BLaER1 (cell line): ENCODE data around the gene ERGIC2.

Source experiments
- H3K27ac ChIP-seq: shearing (Covaris generic); formaldehyde crosslinking; 2 replicates; pipeline ENCODE4 v1.8.1; 2022
- H3K27me3 ChIP-seq: shearing (Covaris generic); formaldehyde crosslinking; 2 replicates; pipeline ENCODE4 v1.8.1; 2022
- H3K36me3 ChIP-seq: shearing (Covaris generic); formaldehyde crosslinking; 2 replicates; pipeline ENCODE4 v1.8.1; 2022
- H3K4me1 ChIP-seq: shearing (Covaris generic); formaldehyde crosslinking; 2 replicates; pipeline ENCODE4 v1.8.1; 2022
- H3K4me2 ChIP-seq: shearing (Covaris generic); formaldehyde crosslinking; 2 replicates; pipeline ENCODE4 v1.8.1; 2022
- H3K4me3 ChIP-seq: shearing (Covaris generic); formaldehyde crosslinking; 2 replicates; pipeline ENCODE4 v1.8.1; 2022
- H3K9ac ChIP-seq: shearing (Covaris generic); formaldehyde crosslinking; 2 replicates; pipeline ENCODE4 v1.8.1; 2022
- H3K9me3 ChIP-seq: shearing (Covaris generic); formaldehyde crosslinking; 2 replicates; pipeline ENCODE4 v1.8.1; 2022
- H4K20me1 ChIP-seq: shearing (Covaris generic); formaldehyde crosslinking; 2 replicates; pipeline ENCODE4 v1.8.1; 2022
- Cebpa-rat ChIP-seq: shearing (Covaris generic); IDR thresholded peaks from 2 replicates; pipeline ENCODE4 v1.8.1; 2022

Gene ERGIC2

DNA sequence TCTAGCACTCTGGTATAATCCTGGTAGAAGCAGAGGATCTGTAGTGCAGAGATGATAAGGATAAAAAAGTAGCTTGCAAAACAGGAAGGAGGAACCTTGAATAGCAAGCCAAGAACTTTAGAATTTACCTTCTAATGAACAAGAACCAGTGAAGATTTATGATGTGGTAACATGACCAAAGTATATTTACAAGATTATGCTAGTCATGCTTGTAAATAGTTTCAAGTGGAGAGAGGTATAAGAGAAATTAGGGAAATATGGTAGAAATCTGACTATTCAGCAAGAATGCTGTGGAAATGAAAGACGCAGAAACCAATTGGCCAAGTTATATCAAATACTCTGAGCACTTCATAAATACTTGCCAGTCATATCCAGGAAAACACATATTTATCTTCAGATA, 47.8 kb downstream of the ERGIC2 start:
- Histone ChIP-seq H3K27ac (no peak overlapping the region), H3K9ac (no peak overlapping the region), H3K27me3 (no peaks in the 10 kb centered on the region), H3K4me1 (peaks cover 6% of the 10 kb centered on the region), H3K4me3 (no peak overlapping the region), H3K36me3 (peaks cover 13% of the 10 kb centered on the region), H3K9me3 (no peaks in the 10 kb centered on the region), H4K20me1 (no peaks in the 10 kb centered on the region), H3K4me2 (no peak overlapping the region)
- TF ChIP-seq Cebpa-rat: no peak

DNA sequence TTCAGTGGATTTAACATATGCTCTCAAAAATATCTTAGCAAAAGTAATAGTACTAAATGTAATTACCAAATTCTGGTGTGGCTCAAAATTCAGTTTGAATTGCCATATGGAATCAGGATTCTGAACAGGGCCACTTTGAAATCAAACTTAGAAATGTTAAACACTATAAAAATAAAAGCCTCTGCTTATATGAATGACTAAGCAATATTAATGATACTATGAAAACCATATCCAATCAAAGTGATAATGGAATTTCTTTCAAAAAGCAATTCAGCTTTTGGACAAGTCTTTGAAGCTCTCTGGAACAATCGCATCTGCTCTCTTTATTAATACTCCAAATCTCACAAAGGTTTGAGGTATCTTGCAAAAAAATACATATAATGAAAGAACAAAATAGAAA, 51.6 kb downstream of the ERGIC2 start:
- H3K9ac ChIP-seq: no peak overlapping the region
- H3K27me3 ChIP-seq: no peaks in the 10 kb centered on the region
- TF ChIP-seq Cebpa-rat: no peak
- no peaks in the 10 kb centered on the region for H4K20me1 ChIP-seq
- H3K9me3 ChIP-seq: no peaks in the 10 kb centered on the region
- H3K36me3 ChIP-seq: peaks cover 10% of the 10 kb centered on the region; the same call in 1 of the 2 replicates
- no peak overlapping the region for H3K4me3 ChIP-seq
- no peak overlapping the region for H3K4me2 ChIP-seq
- no peaks in the 10 kb centered on the region for H3K4me1 ChIP-seq
- no peak overlapping the region for H3K27ac ChIP-seq

DNA sequence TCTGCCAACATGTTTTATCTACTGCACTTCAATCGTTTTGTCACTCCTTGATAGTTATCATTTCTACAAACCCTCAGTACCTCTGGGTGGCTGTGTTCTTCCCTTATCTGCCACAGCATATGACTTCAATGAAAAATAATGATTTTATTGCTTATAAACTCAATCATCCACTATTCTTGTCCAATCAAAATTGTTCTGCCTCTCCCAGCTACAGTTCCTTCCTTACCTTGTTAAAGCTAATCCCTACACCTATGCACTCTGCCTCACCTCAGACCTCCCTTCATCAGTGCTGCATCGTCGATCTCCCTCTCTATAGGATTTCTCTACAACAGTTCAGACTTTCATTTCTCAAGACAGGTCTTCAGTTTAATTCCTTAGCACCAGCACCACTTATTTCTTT, 58.8 kb downstream of the ERGIC2 start:
- H3K9ac ChIP-seq: no peak overlapping the region
- H3K9me3 ChIP-seq: peaks cover 22% of the 10 kb centered on the region
- no peak for TF ChIP-seq Cebpa-rat

DNA sequence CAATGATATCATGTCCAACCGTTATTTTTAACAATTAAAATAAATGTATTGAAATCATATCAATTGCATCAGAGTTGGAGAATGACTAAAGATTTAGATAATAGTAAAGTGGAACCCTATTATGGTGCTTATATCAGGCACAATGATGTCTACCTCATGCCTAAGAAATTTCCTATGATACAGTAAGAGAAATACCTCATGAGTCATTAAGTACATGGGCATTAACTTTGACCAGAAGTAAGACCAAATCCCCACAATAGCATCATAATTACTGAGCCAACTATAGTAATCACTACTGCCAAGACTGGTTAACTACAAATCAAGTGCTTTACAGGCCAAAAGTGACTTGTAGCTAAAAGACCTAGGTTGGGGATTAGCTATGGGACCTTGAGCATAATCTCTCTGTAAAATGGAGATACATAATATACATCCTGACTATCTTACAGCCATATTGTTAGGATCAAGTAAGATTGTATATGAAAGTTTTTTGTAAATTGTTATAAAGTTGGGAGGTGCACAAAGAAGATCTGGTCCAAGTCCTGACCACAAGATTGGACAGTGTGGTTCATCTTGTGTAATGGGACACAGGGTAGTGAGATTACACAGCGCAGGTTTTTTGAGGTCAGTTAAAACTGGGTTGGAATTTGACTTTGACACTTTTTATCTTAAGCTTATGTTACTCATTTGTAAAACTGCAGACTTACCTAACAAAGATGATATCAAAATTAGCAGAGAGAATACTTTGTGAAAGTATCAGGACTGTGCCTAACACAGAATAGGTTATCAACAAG, 60.5 kb downstream of the ERGIC2 start:
- Histone ChIP-seq H3K4me1 (peaks cover 10% of the 10 kb centered on the region; the same call in 1 of the 2 replicates), H3K36me3 (peaks cover 33% of the 10 kb centered on the region), H3K4me2 (no peak overlapping the region), H3K9ac (no peak overlapping the region), H3K9me3 (peaks cover 22% of the 10 kb centered on the region), H3K4me3 (no peak overlapping the region), H3K27ac (no peak overlapping the region), H3K27me3 (no peaks in the 10 kb centered on the region), H4K20me1 (no peaks in the 10 kb centered on the region)
- TF ChIP-seq Cebpa-rat: no peak

More for the DNA sequence above, 58.8 kb downstream of the ERGIC2 start:
- Histone ChIP-seq H3K27me3 (no peaks in the 10 kb centered on the region), H3K4me3 (no peak overlapping the region), H3K4me2 (no peak overlapping the region), H3K36me3 (peaks cover 33% of the 10 kb centered on the region), H3K27ac (no peak overlapping the region), H4K20me1 (no peaks in the 10 kb centered on the region), H3K4me1 (peaks cover 10% of the 10 kb centered on the region; the same call in 1 of the 2 replicates)

DNA sequence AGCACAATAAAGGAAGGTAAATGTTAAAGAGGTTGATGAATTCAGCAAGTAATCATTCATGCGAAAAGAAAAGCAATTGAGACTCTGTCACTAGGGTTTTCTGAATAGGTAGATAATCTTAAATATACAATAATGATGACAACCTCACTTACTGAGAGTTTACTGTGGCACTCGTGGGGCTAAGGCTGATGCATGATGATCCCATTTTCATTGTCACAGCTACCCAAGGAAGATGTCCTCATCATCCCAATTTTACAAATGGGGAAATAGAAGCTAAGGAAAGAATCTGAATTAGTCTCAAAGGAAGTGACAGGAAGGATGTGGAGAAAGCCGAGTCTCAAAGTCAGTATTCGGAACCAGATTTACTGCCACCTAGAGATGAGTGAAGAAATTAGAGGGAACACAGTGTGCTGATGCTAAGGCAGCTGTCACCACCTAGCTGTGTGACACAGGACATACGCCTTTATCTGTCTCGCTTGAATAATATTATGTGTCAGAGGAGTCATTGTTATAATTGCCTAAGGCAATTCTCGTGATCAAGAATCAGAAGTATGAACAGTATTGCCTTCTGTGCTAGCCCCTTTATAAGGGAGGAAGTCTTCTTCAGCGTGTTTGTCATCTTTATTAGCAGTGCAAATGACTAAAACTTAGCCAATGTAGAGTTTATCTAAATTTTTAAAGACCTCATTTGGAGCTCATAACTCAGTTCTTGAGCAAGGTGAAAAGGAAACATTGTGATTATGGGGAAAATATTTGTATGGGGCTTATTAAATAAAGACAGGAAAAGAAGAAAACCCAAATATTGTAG, 63.2 kb downstream of the ERGIC2 start:
- H3K4me1 ChIP-seq: peaks cover 10% of the 10 kb centered on the region; the same call in 1 of the 2 replicates
- H3K9ac ChIP-seq: no peak overlapping the region
- TF ChIP-seq Cebpa-rat: no peak
- H4K20me1 ChIP-seq: no peaks in the 10 kb centered on the region
- no peaks in the 10 kb centered on the region for H3K27me3 ChIP-seq
- no peak overlapping the region for H3K4me3 ChIP-seq
- peaks cover 27% of the 10 kb centered on the region for H3K36me3 ChIP-seq
- no peak overlapping the region for H3K27ac ChIP-seq
- H3K4me2 ChIP-seq: peak overlapping the region; percentile 42; the same call in 1 of the 2 replicates
- peaks cover 9% of the 10 kb centered on the region for H3K9me3 ChIP-seq

DNA sequence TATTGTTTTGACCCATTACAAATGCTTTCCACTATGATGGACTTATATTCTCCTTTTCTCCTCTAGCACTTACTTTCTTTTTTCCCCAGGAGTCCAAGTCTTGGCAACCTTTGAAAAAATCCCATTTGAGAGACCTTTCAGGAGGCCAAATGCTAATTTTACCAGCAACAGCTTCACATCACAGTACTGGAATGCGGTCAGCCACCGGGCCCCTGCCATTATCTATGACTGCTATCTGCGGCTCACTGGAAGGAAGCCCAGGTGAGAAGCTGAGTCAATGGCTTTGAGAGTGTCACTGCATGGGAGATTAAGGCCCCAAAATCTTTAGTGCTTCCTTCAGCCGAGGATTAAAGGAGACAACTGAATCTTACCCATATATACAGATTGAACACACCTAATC, 64.2 kb downstream of the ERGIC2 start:
- Histone ChIP-seq H3K4me1 (peaks cover 10% of the 10 kb centered on the region; the same call in 1 of the 2 replicates), H3K27ac (no peak overlapping the region), H3K27me3 (no peaks in the 10 kb centered on the region), H3K4me2 (no peak overlapping the region), H3K9ac (no peak overlapping the region), H4K20me1 (no peaks in the 10 kb centered on the region), H3K9me3 (no peaks in the 10 kb centered on the region), H3K36me3 (peaks cover 27% of the 10 kb centered on the region), H3K4me3 (no peak overlapping the region)
- TF ChIP-seq Cebpa-rat: no peak

DNA sequence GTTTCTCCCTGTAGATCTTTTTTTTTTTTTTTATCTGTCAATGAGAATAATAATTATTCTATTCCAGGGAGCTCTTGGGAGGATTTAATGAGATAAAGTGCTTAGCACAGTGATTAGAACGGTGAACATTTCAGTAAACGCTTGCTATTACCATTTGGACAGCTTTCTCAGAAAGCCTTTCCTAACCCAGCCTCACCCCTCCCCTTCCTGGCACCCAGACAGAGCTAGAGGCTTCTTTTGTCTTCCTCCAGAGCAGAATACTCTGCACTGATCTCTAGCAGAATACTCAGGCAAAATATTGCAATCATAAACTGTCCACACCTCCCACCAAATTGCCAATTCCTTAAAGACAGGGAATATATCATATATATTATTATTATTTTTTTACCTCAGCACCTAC, 66.6 kb downstream of the ERGIC2 start:
- Histone ChIP-seq H3K9me3 (no peaks in the 10 kb centered on the region), H3K4me2 (no peak overlapping the region), H3K4me3 (no peak overlapping the region), H3K27ac (no peak overlapping the region), H3K36me3 (peaks cover 17% of the 10 kb centered on the region; the same call in 1 of the 2 replicates), H3K4me1 (peaks cover 10% of the 10 kb centered on the region; the same call in 1 of the 2 replicates), H3K27me3 (no peaks in the 10 kb centered on the region), H3K9ac (no peak overlapping the region), H4K20me1 (no peaks in the 10 kb centered on the region)
- no peak for TF ChIP-seq Cebpa-rat

DNA sequence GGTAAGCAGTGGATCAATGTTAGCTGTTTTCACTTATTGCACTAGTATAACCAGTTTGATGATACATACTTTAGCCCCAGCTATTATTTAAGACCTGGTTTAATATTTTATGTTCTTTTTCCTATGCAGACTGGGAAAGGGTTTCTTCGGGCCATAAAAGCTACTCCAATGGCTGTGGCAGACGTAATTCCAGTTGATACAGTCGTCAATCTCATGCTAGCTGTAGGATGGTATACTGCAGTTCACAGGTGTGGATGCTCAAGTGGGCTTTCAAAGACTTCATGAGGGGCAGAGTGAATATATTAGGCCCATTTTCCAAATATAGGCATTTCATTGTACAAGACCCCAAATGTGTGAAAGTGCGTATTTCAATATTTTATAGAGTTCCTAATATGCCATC, 70.1 kb downstream of the ERGIC2 start:
- H3K4me2 ChIP-seq: no peak overlapping the region
- no peak overlapping the region for H3K4me3 ChIP-seq
- no peak for TF ChIP-seq Cebpa-rat
- no peaks in the 10 kb centered on the region for H3K9me3 ChIP-seq
- no peak overlapping the region for H3K9ac ChIP-seq
- no peaks in the 10 kb centered on the region for H3K4me1 ChIP-seq
- no peaks in the 10 kb centered on the region for H4K20me1 ChIP-seq
- H3K36me3 ChIP-seq: peaks cover 17% of the 10 kb centered on the region; the same call in 1 of the 2 replicates
- no peaks in the 10 kb centered on the region for H3K27me3 ChIP-seq
- no peak overlapping the region for H3K27ac ChIP-seq

DNA sequence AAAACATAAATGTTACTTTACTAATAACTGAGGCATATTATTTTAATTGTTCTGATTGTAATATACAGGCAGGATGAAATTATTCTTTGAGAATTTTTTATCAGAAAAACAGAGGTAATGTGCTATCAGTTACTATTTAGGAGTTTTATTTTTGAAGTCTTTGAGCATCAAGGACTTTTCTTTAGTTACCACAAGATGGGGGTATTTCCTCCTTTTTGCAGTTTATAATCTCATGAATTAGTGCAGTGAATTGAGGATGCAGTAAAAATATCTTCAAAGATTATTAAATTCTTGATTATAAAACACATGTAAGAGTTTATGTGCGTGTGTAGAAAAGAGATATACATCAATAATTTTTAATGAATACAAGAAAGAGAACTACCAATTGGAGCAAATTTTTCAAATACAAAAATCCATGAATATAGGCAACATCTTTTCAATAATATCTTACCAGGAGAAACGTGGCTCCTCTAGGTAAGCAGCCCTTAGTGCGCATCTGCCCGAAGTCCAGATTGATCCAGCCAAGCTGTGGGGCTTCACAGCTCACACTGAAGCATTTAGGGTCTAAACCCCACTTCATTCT, 71.6 kb downstream of the ERGIC2 start:
- H3K4me2 ChIP-seq: no peak overlapping the region
- H3K27me3 ChIP-seq: no peaks in the 10 kb centered on the region

More for the DNA sequence above, 71.6 kb downstream of the ERGIC2 start:
- no peak for TF ChIP-seq Cebpa-rat
- H3K4me3 ChIP-seq: no peak overlapping the region
- H4K20me1 ChIP-seq: no peaks in the 10 kb centered on the region
- no peak overlapping the region for H3K27ac ChIP-seq
- no peaks in the 10 kb centered on the region for H3K9me3 ChIP-seq
- H3K4me1 ChIP-seq: no peaks in the 10 kb centered on the region
- H3K36me3 ChIP-seq: peaks cover 17% of the 10 kb centered on the region; the same call in 1 of the 2 replicates
- no peak overlapping the region for H3K9ac ChIP-seq
